NCI-H526 treated with DMSO at 0.1 percent for 48 hours (cell line): Measurements from ENCODE around the gene MDC1.
A peak's percentile ranks its signal among the peaks of the same experiment; 100 is the strongest.
"Not testable (repeated sequence)": the region's sequence is repeated elsewhere in the genome, so short reads cannot be mapped to it uniquely, and the experiment has no call there.

ENCODE experiments used
- DNase-seq: peaks from one replicate; lab custom pipeline; 2025; lab: John Stamatoyannopoulos, UW

Gene MDC1

GRCh38 chr6:30679765-30680535 lies 37.1 kb downstream of the MDC1 start:
- no peak for DNase-seq

GRCh38 chr6:30678964-30679726 lies 37.9 kb downstream of the MDC1 start:
- DNase-seq: peak; percentile 45

- DNase-seq: no peak
Observed at GRCh38 chr6:30676660-30677285, 40.3 kb downstream of the MDC1 start.

- peak; percentile 93 for DNase-seq
Observed at GRCh38 chr6:30672445-30673253, 44.4 kb downstream of the MDC1 start, which contains the start of gene DHX16. DHX16 (minus strand) TSS chr6:30673006; CDS start chr6:30672841, 165 bp downstream.

GRCh38 chr6:30670760-30671527 lies 46.1 kb downstream of the MDC1 start:
- DNase-seq: no peak

- not testable (repeated sequence) for DNase-seq
Observed at GRCh38 chr6:30666300-30666699, 50.8 kb downstream of the MDC1 start.

GRCh38 chr6:30664994-30665767 lies 51.9 kb downstream of the MDC1 start:
- no peak for DNase-seq

- DNase-seq: not testable (repeated sequence)
Observed at GRCh38 chr6:30657922-30658321, 59.2 kb downstream of the MDC1 start.

GRCh38 chr6:30657454-30657853 lies 59.6 kb downstream of the MDC1 start:
- no peak for DNase-seq

GRCh38 chr6:30656513-30656912 lies 60.6 kb downstream of the MDC1 start:
- DNase-seq: no peak

- no peak for DNase-seq
Observed at GRCh38 chr6:30655743-30656094, 61.4 kb downstream of the MDC1 start.

- no peak for DNase-seq
Observed at GRCh38 chr6:30654798-30655742, 62.0 kb downstream of the MDC1 start.

GRCh38 chr6:30651143-30651542 lies 65.9 kb downstream of the MDC1 start:
- DNase-seq: no peak
